Left ventricle myocardium inferior (tissue), 1 donor: ENCODE measurements around the gene SYNGR1. TPM values are rescaled to one million over a fixed set of nuclear protein-coding genes. Genes with fewer than 3 reads are reported as not detected.

Experiments
- DNase-seq: peaks from one replicate; pipeline ENCODE4 v3.0.0-alpha.2; 2020
- H3K27ac ChIP-seq: fragments of 200-600 bp; replicated peaks from 2 replicates; pipeline ENCODE4 v1.8.0; 2021
- H3K27me3 ChIP-seq: fragments of 200-600 bp; 2 replicates; pipeline ENCODE4 v1.8.0; 2021; ENCODE audit warnings: low read depth
- H3K36me3 ChIP-seq: fragments of 200-600 bp; 2 replicates; pipeline ENCODE4 v1.8.0; 2021
- H3K4me1 ChIP-seq: fragments of 200-600 bp; 2 replicates; pipeline ENCODE4 v1.8.0; 2021
- H3K4me3 ChIP-seq: fragments of 200-600 bp; 2 replicates; pipeline ENCODE4 v1.8.0; 2021; ENCODE audit warnings: mild to moderate bottlenecking, moderate library complexity
- H3K9me3 ChIP-seq: fragments of 200-600 bp; replicated peaks from 2 replicates; pipeline ENCODE4 v1.8.0; 2021
- intact Hi-C: fragments of 100-400 bp; cut with micrococcal nuclease; formaldehyde crosslinking; loops from one replicate; pipeline ENCODE4 v1.11.0; 2022
- total RNA-seq: library from RNA; stranded (reverse); fragmentation: NEBNext Ultra II Directional; extraction: Animal tissue kit (Norgen Biotek cat#: 25700); gene quantifications from one replicate; pipeline ENCODE4 v1.2.1, GENCODE V29; 2021
- TF ChIP-seq, protein P1 (sequence below): fragments of 200-600 bp; IDR thresholded peaks from 2 replicates; pipeline ENCODE4 v1.8.0; 2021; ENCODE audit warnings: antibody characterized with exemption, mild to moderate bottlenecking, borderline replicate concordance
- donor health status: DM: no; HTN: yes; CAD: no; lungs with severe emphysema.

SYNGR1 gene
- total RNA-seq, 1 donor from 2014 or later = 37.7 TPM

DNA sequence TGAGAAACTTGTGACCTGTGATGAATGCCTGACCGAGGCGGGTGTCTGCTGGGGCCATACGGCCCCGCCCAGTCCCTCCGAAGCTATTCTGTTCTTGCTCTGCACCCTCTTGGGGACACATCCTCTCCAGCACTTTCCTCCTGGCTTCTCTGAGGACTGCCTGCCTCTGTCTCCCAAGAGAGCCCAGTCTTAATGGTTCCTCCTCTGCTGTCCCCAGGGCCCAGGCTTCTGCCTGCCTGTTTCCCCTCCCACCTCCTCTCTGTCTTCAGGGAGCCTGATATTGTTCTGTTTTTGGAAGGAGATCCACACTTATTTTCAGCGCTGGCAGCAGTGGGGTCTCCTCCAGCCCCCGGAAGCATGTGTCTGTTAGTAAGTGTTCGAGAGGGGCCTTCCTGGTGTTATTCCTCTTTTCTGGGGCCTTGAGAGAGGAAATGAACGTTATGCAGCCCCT, 18.7 kb downstream of the SYNGR1 start:
- peaks cover 5% of the 10 kb centered on the region for H3K36me3 ChIP-seq
- TF ChIP-seq, protein P1, sequence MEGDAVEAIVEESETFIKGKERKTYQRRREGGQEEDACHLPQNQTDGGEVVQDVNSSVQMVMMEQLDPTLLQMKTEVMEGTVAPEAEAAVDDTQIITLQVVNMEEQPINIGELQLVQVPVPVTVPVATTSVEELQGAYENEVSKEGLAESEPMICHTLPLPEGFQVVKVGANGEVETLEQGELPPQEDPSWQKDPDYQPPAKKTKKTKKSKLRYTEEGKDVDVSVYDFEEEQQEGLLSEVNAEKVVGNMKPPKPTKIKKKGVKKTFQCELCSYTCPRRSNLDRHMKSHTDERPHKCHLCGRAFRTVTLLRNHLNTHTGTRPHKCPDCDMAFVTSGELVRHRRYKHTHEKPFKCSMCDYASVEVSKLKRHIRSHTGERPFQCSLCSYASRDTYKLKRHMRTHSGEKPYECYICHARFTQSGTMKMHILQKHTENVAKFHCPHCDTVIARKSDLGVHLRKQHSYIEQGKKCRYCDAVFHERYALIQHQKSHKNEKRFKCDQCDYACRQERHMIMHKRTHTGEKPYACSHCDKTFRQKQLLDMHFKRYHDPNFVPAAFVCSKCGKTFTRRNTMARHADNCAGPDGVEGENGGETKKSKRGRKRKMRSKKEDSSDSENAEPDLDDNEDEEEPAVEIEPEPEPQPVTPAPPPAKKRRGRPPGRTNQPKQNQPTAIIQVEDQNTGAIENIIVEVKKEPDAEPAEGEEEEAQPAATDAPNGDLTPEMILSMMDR = no peak
- H3K4me3 ChIP-seq = no peak overlapping the region
- DNase-seq = no peak
- intact Hi-C loops = no loop called here
- peak overlapping the region; percentile 34 for H3K27ac ChIP-seq
- H3K27me3 ChIP-seq = no peaks in the 10 kb centered on the region
- H3K9me3 ChIP-seq = peaks cover 8% of the 10 kb centered on the region
- H3K4me1 ChIP-seq = peaks cover 20% of the 10 kb centered on the region

- Histone ChIP-seq H3K27me3 (no peaks in the 10 kb centered on the region), H3K9me3 (peaks cover 8% of the 10 kb centered on the region), H3K36me3 (peaks cover 5% of the 10 kb centered on the region), H3K4me3 (no peak overlapping the region), H3K27ac (peak overlapping the region; percentile 34), H3K4me1 (peaks cover 13% of the 10 kb centered on the region)
- DNase-seq = no peak
- intact Hi-C loops = no loop called here
- TF ChIP-seq, protein P1 = no peak
Observed at GRCh38 chr22:39369186-39369585, 19.4 kb downstream of the SYNGR1 start.

DNA sequence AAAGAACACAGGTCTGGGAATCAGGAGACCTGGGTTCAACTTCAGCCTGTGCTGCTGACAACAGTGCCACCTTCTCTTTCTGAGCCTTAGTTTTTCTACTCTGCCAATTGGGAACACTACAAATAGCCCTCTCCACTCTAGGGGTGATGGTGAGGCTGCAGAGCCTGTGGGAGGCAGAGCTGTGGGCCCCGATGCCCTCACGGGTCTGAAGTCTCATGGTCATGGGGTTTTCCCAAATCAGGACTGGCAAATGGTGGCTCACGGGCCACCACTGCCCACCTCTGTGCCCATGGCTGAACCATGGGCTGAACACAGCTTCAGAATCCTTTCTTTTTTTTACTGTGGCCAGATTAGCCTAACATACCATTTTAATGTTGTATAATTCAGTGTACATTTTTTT, 19.8 kb downstream of the SYNGR1 start:
- peaks cover 8% of the 10 kb centered on the region for H3K9me3 ChIP-seq
- peaks cover 9% of the 10 kb centered on the region for H3K4me1 ChIP-seq
- TF ChIP-seq, protein P1 = no peak
- DNase-seq = no peak
- H3K27ac ChIP-seq = no peak overlapping the region
- peaks cover 6% of the 10 kb centered on the region for H3K36me3 ChIP-seq
- intact Hi-C loops = no loop called here
- H3K4me3 ChIP-seq = no peak overlapping the region
- H3K27me3 ChIP-seq = no peaks in the 10 kb centered on the region

- H3K27me3 ChIP-seq = no peaks in the 10 kb centered on the region
- no peak overlapping the region for H3K27ac ChIP-seq
- intact Hi-C loops = no loop called here
- no peaks in the 10 kb centered on the region for H3K4me1 ChIP-seq
- peaks cover 23% of the 10 kb centered on the region for H3K36me3 ChIP-seq
- no peak overlapping the region for H3K4me3 ChIP-seq
- no peak for DNase-seq
- TF ChIP-seq, protein P1 = no peak
- peaks cover 8% of the 10 kb centered on the region for H3K9me3 ChIP-seq
Observed at GRCh38 chr22:39371732-39372131, 21.9 kb downstream of the SYNGR1 start.

DNA sequence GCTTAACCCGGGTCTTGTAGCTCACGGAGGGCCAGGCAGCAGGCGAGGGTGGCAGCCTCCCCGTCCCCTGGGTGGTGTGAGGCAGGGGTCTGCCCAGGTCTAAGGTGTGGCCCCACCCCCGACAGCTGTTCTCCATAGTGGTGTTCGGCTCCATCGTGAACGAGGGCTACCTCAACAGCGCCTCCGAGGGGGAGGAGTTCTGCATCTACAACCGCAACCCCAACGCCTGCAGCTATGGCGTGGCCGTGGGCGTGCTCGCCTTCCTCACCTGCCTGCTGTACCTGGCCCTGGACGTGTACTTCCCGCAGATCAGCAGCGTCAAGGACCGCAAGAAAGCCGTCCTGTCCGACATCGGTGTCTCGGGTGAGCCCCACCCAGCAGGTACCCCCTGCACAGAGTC, 24.4 kb downstream of the SYNGR1 start:
- H3K4me3 ChIP-seq = no peak overlapping the region
- TF ChIP-seq, protein P1 = no peak
- H3K4me1 ChIP-seq = no peaks in the 10 kb centered on the region
- no peak for DNase-seq
- intact Hi-C loops = no loop called here
- H3K27me3 ChIP-seq = no peaks in the 10 kb centered on the region
- H3K27ac ChIP-seq = no peak overlapping the region
- peaks cover 45% of the 10 kb centered on the region for H3K36me3 ChIP-seq
- peaks cover 8% of the 10 kb centered on the region for H3K9me3 ChIP-seq
